ENCODE results near the gene MYZAP.

Gene MYZAP

GRCh38 chr15:57696146-57696545 lies 104.4 kb downstream of the MYZAP start:
- H3K9me3 ChIP-seq: no peaks in the 10 kb centered on the region
- in situ Hi-C loops (cut with MboI; ENCODE audit: low sequenced_read_pairs): no loop called here
- H3K36me3 ChIP-seq (replicated peaks): no peaks in the 10 kb centered on the region
- DNase-seq (ENCODE audit: low spot score in 2 of 2): peak in 1 of 2 experiments; percentile 34
- H3K4me1 ChIP-seq: no peaks in the 10 kb centered on the region
- no peak overlapping the region for H3K4me3 ChIP-seq
- peaks cover 6% of the 10 kb centered on the region for H3K27me3 ChIP-seq (ENCODE audit: low read depth)

GRCh38 chr15:57697588-57697987 lies 105.9 kb downstream of the MYZAP start:
- Histone ChIP-seq H3K4me3 (no peak overlapping the region), H3K9me3 (no peaks in the 10 kb centered on the region), H3K27me3 (ENCODE audit: low read depth) (peaks cover 6% of the 10 kb centered on the region), H3K36me3 (replicated peaks) (no peaks in the 10 kb centered on the region), H3K4me1 (no peaks in the 10 kb centered on the region)
- in situ Hi-C loops (cut with MboI; ENCODE audit: low sequenced_read_pairs): no loop called here
- DNase-seq (ENCODE audit: low spot score in 2 of 2): no peak

DNA sequence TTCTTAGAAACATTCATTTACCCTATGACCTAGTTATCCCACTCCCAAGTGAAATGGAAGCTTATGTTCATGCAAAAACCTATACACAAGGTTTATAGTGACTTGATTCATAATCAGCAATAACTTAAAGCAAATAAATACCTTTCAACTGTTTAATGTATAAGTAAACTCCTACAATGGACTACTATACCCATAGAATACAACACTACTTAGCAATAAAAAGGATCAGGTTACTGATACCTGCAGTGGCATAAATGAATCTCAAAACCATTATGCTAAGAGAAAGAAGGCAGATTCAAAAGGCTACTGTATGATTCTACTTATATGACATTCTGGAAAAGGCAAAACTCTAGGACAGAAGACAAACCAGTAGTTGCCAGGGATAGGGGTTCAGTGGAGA lies 106.5 kb downstream of the MYZAP start:
- H3K27me3 ChIP-seq (ENCODE audit: low read depth): peaks cover 4% of the 10 kb centered on the region
- H3K9me3 ChIP-seq: no peaks in the 10 kb centered on the region
- H3K4me3 ChIP-seq: no peak overlapping the region
- no peaks in the 10 kb centered on the region for H3K36me3 ChIP-seq (replicated peaks)
- in situ Hi-C loops (cut with MboI; ENCODE audit: low sequenced_read_pairs): no loop called here
- H3K4me1 ChIP-seq: no peaks in the 10 kb centered on the region
- no peak for DNase-seq (ENCODE audit: low spot score in 2 of 2)

- H3K4me1 ChIP-seq: no peaks in the 10 kb centered on the region
- H3K4me3 ChIP-seq: no peak overlapping the region
- no peaks in the 10 kb centered on the region for H3K36me3 ChIP-seq (replicated peaks)
- H3K27me3 ChIP-seq (ENCODE audit: low read depth): no peaks in the 10 kb centered on the region; the same call in 1 of the 2 replicates
- in situ Hi-C loops (cut with MboI; ENCODE audit: low sequenced_read_pairs): no loop called here
- no peak for DNase-seq (ENCODE audit: low spot score in 2 of 2)
- no peaks in the 10 kb centered on the region for H3K9me3 ChIP-seq
Observed at GRCh38 chr15:57698991-57699390, 107.3 kb downstream of the MYZAP start.

GRCh38 chr15:57703387-57703786 lies 111.7 kb downstream of the MYZAP start:
- DNase-seq (ENCODE audit: low spot score in 2 of 2): no peak
- no peak overlapping the region for H3K4me3 ChIP-seq
- H3K4me1 ChIP-seq: peaks cover 12% of the 10 kb centered on the region
- no peaks in the 10 kb centered on the region for H3K9me3 ChIP-seq
- peaks cover 4% of the 10 kb centered on the region for H3K36me3 ChIP-seq (replicated peaks)
- no peaks in the 10 kb centered on the region for H3K27me3 ChIP-seq (ENCODE audit: low read depth)
- in situ Hi-C loops (cut with MboI; ENCODE audit: low sequenced_read_pairs): no loop called here

GRCh38 chr15:57704441-57704840 lies 112.7 kb downstream of the MYZAP start:
- H3K4me3 ChIP-seq: no peak overlapping the region
- in situ Hi-C loops (cut with MboI; ENCODE audit: low sequenced_read_pairs): no loop called here
- DNase-seq (ENCODE audit: low spot score in 2 of 2): no peak

GRCh38 chr15:57705746-57706404 lies 114.2 kb downstream of the MYZAP start:
- H3K4me1 ChIP-seq: peaks cover 13% of the 10 kb centered on the region
- H3K4me3 ChIP-seq: peak overlapping the region; percentile 94
- in situ Hi-C loops (cut with MboI; ENCODE audit: low sequenced_read_pairs): no loop called here

More at GRCh38 chr15:57704441-57704840, 112.7 kb downstream of the MYZAP start:
- peaks cover 10% of the 10 kb centered on the region for H3K36me3 ChIP-seq (replicated peaks)
- no peaks in the 10 kb centered on the region for H3K9me3 ChIP-seq
- H3K4me1 ChIP-seq: peaks cover 13% of the 10 kb centered on the region
- no peaks in the 10 kb centered on the region for H3K27me3 ChIP-seq (ENCODE audit: low read depth)

GRCh38 chr15:57706405-57707209 lies 114.9 kb downstream of the MYZAP start, which contains the start of gene POLR2M:
TSS of gene POLR2M (plus strand) at chr15:57706714. CDS start at chr15:57706843, 129 bp downstream.
- peak; percentile 91 to 93 for DNase-seq (ENCODE audit: low spot score in 2 of 2)
- in situ Hi-C loops (cut with MboI; ENCODE audit: low sequenced_read_pairs): no loop called here
- Histone ChIP-seq H3K4me3 (peak within 1 kb of the TSS; percentile 94), H3K9me3 (no peaks in the 10 kb centered on the region), H3K4me1 (peaks cover 13% of the 10 kb centered on the region), H3K27me3 (ENCODE audit: low read depth) (no peaks in the 10 kb centered on the region), H3K36me3 (replicated peaks) (peaks cover 28% of the 10 kb centered on the region)

More at GRCh38 chr15:57705746-57706404, 114.2 kb downstream of the MYZAP start:
- Histone ChIP-seq H3K36me3 (replicated peaks) (peaks cover 23% of the 10 kb centered on the region), H3K27me3 (ENCODE audit: low read depth) (no peaks in the 10 kb centered on the region), H3K9me3 (no peaks in the 10 kb centered on the region)
- DNase-seq (ENCODE audit: low spot score in 2 of 2): no peak

DNA sequence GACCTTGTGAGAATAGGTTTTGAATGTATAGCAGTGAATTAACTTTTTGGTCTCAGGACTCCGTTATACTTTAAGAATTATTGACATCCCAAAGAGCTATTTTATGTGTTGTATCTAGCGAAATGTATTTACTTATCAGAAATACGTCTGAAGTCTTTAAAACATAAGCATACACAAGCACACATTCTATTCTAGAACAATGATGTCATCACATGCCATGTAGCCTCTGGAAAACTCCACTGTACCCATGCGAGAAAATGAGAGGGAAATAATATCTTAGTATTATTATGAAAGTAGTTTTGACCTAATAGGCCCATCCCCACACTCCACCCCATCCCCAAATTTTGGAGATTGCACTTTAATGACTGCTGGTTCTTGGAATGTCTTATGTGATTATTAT lies 116.3 kb downstream of the MYZAP start:
- H3K9me3 ChIP-seq: no peaks in the 10 kb centered on the region
- in situ Hi-C loops (cut with MboI; ENCODE audit: low sequenced_read_pairs): no loop called here
- H3K27me3 ChIP-seq (ENCODE audit: low read depth): no peaks in the 10 kb centered on the region
- no peak for DNase-seq (ENCODE audit: low spot score in 2 of 2)
- H3K4me1 ChIP-seq: peaks cover 13% of the 10 kb centered on the region
- H3K4me3 ChIP-seq: peak overlapping the region; percentile 94
- peaks cover 42% of the 10 kb centered on the region for H3K36me3 ChIP-seq (replicated peaks)

GRCh38 chr15:57718309-57718708 lies 126.6 kb downstream of the MYZAP start:
- H3K9me3 ChIP-seq: no peaks in the 10 kb centered on the region
- H3K27me3 ChIP-seq (ENCODE audit: low read depth): no peaks in the 10 kb centered on the region
- in situ Hi-C loops (cut with MboI; ENCODE audit: low sequenced_read_pairs): no loop called here
- H3K4me1 ChIP-seq: no peaks in the 10 kb centered on the region
- DNase-seq (ENCODE audit: low spot score in 2 of 2): no peak
- H3K36me3 ChIP-seq (replicated peaks): peaks cover 22% of the 10 kb centered on the region
- no peak overlapping the region for H3K4me3 ChIP-seq

DNA sequence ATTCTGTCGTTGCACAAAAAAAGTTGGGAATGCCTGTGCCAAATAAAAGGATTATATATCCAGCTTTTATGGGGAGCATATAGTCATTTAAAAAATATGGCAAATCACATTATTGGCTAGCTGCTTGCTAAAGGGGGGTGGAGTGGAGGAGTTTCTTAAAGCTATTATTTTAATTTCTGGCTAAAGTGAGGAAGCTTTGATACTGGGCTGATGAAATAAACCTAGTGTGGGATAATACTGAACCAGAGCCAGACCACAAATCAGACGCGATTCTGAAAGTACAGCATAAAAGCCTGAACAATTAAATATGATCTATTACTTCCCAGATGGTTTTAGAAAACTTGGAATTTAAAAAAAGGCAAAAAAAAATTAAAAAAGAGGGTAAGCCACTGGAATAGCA lies 129.2 kb downstream of the MYZAP start:
- no peak for DNase-seq (ENCODE audit: low spot score in 2 of 2)
- H3K4me3 ChIP-seq: no peak overlapping the region
- no peaks in the 10 kb centered on the region for H3K4me1 ChIP-seq
- in situ Hi-C loops (cut with MboI; ENCODE audit: low sequenced_read_pairs): no loop called here
- H3K36me3 ChIP-seq (replicated peaks): peaks cover 11% of the 10 kb centered on the region
- H3K27me3 ChIP-seq (ENCODE audit: low read depth): no peaks in the 10 kb centered on the region
- no peaks in the 10 kb centered on the region for H3K9me3 ChIP-seq

DNA sequence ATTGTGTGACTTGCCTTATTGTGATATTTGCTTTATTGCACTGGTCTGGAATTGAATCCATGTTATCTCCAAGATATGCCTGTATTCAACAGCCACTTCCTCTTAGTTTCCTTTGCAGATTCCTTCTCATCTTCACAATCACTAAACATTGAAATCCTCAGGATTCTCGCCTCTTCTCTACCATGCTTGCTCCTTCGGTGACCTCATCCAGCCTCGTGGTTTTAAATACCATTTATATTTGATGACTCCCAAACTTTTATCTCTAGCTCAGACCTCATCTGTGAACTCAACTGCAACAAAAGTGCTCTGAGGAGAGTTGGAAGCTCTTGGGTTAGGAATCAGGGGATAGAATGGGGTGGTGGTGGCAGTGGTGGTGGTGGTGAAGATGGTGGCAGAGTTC lies 134.7 kb downstream of the MYZAP start:
- Histone ChIP-seq H3K4me1 (no peaks in the 10 kb centered on the region), H3K36me3 (replicated peaks) (no peaks in the 10 kb centered on the region), H3K27me3 (ENCODE audit: low read depth) (no peaks in the 10 kb centered on the region), H3K4me3 (no peak overlapping the region), H3K9me3 (no peaks in the 10 kb centered on the region)
- no peak for DNase-seq (ENCODE audit: low spot score in 2 of 2)
- in situ Hi-C loops (cut with MboI; ENCODE audit: low sequenced_read_pairs): no loop called here

GRCh38 chr15:57727031-57727430 lies 135.3 kb downstream of the MYZAP start:
- Histone ChIP-seq H3K27me3 (ENCODE audit: low read depth) (no peaks in the 10 kb centered on the region), H3K4me1 (no peaks in the 10 kb centered on the region), H3K36me3 (replicated peaks) (no peaks in the 10 kb centered on the region), H3K9me3 (no peaks in the 10 kb centered on the region), H3K4me3 (no peak overlapping the region)
- in situ Hi-C loops (cut with MboI; ENCODE audit: low sequenced_read_pairs): no loop called here
- no peak for DNase-seq (ENCODE audit: low spot score in 2 of 2)

GRCh38 chr15:57728436-57728835 lies 136.7 kb downstream of the MYZAP start:
- in situ Hi-C loops (cut with MboI; ENCODE audit: low sequenced_read_pairs): no loop called here
- H3K36me3 ChIP-seq (replicated peaks): no peaks in the 10 kb centered on the region
- no peaks in the 10 kb centered on the region for H3K4me1 ChIP-seq
- no peak overlapping the region for H3K4me3 ChIP-seq
- no peaks in the 10 kb centered on the region for H3K27me3 ChIP-seq (ENCODE audit: low read depth)
- no peak for DNase-seq (ENCODE audit: low spot score in 2 of 2)
- H3K9me3 ChIP-seq: no peaks in the 10 kb centered on the region

All from HAP-1 (cell line).